ENCODE results near the gene AIRE.

DNA sequence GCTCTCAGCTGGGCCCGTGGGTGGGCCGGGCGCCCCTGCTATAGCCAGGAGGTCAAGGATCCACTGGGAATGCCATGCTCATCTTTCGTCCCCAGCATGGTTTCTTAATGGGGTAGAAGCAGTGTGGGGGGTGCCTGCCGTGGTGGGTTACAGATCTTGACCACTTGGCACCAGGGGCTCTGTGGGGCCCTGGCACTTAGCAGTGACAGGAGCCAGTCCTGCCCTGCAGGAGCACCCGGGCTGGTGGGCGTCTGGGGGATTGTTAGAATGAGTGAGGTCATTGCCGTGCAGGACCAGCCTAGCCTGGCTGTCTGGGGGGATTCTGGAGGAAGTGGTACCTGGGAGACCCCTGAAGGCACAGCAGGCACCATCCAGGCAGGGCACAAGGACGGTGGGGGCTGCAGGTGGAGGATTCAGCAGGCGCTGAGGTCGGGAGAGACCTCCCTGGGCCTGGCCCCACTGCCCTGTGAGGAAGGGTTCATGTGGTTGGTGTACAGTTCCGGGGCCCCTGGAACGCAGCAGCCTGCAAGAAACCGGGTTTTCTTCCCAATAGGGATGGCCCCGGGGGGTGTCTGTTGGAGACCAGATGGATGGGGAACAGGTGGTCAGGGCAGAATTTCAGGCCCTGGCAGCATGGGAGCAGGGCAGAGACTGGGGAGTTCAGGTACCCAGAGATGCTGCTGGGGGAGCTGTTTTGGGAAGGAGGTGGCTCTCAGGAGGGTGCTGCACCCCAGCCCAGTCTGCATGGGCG is 4.8 kb downstream of the AIRE start:
- TF ChIP-seq, protein P1, sequence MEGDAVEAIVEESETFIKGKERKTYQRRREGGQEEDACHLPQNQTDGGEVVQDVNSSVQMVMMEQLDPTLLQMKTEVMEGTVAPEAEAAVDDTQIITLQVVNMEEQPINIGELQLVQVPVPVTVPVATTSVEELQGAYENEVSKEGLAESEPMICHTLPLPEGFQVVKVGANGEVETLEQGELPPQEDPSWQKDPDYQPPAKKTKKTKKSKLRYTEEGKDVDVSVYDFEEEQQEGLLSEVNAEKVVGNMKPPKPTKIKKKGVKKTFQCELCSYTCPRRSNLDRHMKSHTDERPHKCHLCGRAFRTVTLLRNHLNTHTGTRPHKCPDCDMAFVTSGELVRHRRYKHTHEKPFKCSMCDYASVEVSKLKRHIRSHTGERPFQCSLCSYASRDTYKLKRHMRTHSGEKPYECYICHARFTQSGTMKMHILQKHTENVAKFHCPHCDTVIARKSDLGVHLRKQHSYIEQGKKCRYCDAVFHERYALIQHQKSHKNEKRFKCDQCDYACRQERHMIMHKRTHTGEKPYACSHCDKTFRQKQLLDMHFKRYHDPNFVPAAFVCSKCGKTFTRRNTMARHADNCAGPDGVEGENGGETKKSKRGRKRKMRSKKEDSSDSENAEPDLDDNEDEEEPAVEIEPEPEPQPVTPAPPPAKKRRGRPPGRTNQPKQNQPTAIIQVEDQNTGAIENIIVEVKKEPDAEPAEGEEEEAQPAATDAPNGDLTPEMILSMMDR (IDR thresholded peaks at IDR 0.05), result no peak
- no peak for TF ChIP-seq POLR2A (IDR thresholded peaks at IDR 0.05)

Data from adrenal gland (tissue), 5 donors.